ENCODE data around the gene TTLL10. TPM values are rescaled to one million over a fixed set of nuclear protein-coding genes. Genes with fewer than 3 reads are reported as not detected.

Gene TTLL10
- total RNA-seq, 4 donors from 2014 or later: not detected

- intact Hi-C loops (cut with DNase I; ENCODE audit: low total_unique reads): no loop called here
- 42 to 45% methylated on average over 4 of the region's 4 CpGs for WGBS, 2 donors
- TF ChIP-seq, protein P1, sequence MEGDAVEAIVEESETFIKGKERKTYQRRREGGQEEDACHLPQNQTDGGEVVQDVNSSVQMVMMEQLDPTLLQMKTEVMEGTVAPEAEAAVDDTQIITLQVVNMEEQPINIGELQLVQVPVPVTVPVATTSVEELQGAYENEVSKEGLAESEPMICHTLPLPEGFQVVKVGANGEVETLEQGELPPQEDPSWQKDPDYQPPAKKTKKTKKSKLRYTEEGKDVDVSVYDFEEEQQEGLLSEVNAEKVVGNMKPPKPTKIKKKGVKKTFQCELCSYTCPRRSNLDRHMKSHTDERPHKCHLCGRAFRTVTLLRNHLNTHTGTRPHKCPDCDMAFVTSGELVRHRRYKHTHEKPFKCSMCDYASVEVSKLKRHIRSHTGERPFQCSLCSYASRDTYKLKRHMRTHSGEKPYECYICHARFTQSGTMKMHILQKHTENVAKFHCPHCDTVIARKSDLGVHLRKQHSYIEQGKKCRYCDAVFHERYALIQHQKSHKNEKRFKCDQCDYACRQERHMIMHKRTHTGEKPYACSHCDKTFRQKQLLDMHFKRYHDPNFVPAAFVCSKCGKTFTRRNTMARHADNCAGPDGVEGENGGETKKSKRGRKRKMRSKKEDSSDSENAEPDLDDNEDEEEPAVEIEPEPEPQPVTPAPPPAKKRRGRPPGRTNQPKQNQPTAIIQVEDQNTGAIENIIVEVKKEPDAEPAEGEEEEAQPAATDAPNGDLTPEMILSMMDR (IDR thresholded peaks at IDR 0.05): no peak
- TF ChIP-seq POLR2A (IDR thresholded peaks at IDR 0.05): no peak
- no peak overlapping the region for H3K4me3 ChIP-seq (ENCODE audit: low read depth, poor library complexity, severe bottlenecking)
- no peak for DNase-seq (ENCODE audit: low spot score in 2 of 2)
Measured at GRCh38 chr1:1153874-1154273, 19.8 kb upstream of the TTLL10 start.

- WGBS, 2 donors: 81% methylated on average over 10 of the region's 10 CpGs
- intact Hi-C loops (cut with DNase I; ENCODE audit: low total_unique reads): no loop called here
- TF ChIP-seq POLR2A (IDR thresholded peaks at IDR 0.05): no peak
- H3K4me3 ChIP-seq (ENCODE audit: low read depth, poor library complexity, severe bottlenecking): no peak overlapping the region
- no peak for DNase-seq (ENCODE audit: low spot score in 2 of 2)
Measured at GRCh38 chr1:1155258-1155657, 18.4 kb upstream of the TTLL10 start.

- H3K4me3 ChIP-seq (ENCODE audit: low read depth, poor library complexity, severe bottlenecking): no peak overlapping the region
- DNase-seq (ENCODE audit: low spot score in 2 of 2): no peak
- intact Hi-C loops (cut with DNase I; ENCODE audit: low total_unique reads): no loop called here
- no peak for TF ChIP-seq POLR2A (IDR thresholded peaks at IDR 0.05)
- TF ChIP-seq, protein P1 (IDR thresholded peaks at IDR 0.05): no peak
- 66 to 73% methylated on average over 21 to 24 of the region's 26 CpGs for WGBS, 2 donors
Measured at GRCh38 chr1:1156140-1157032, 17.3 kb upstream of the TTLL10 start.

- intact Hi-C loops (cut with DNase I; ENCODE audit: low total_unique reads): no loop called here
- TF ChIP-seq POLR2A (IDR thresholded peaks at IDR 0.05): no peak
- TF ChIP-seq, protein P1 (IDR thresholded peaks at IDR 0.05): no peak
- H3K4me3 ChIP-seq (ENCODE audit: low read depth, poor library complexity, severe bottlenecking): no peak overlapping the region
- no peak for DNase-seq (ENCODE audit: low spot score in 2 of 2)
- 84 to 86% methylated on average over 3 of the region's 9 CpGs for WGBS, 2 donors
Measured at GRCh38 chr1:1157033-1157365, 16.7 kb upstream of the TTLL10 start.

GRCh38 chr1:1157426-1157913 lies 16.2 kb upstream of the TTLL10 start:
- DNase-seq (ENCODE audit: low spot score in 2 of 2): peak; percentile 89 to 97
- WGBS, 2 donors: 0 to 1% methylated on average over 15 to 18 of the region's 29 CpGs
- H3K4me3 ChIP-seq (ENCODE audit: low read depth, poor library complexity, severe bottlenecking): peak overlapping the region; percentile 55
- intact Hi-C loops (cut with DNase I; ENCODE audit: low total_unique reads): no loop called here
- peak in 1 of 2 donors; percentile 46 for TF ChIP-seq POLR2A (IDR thresholded peaks at IDR 0.05)
- TF ChIP-seq, protein P1 (IDR thresholded peaks at IDR 0.05): no peak

DNA sequence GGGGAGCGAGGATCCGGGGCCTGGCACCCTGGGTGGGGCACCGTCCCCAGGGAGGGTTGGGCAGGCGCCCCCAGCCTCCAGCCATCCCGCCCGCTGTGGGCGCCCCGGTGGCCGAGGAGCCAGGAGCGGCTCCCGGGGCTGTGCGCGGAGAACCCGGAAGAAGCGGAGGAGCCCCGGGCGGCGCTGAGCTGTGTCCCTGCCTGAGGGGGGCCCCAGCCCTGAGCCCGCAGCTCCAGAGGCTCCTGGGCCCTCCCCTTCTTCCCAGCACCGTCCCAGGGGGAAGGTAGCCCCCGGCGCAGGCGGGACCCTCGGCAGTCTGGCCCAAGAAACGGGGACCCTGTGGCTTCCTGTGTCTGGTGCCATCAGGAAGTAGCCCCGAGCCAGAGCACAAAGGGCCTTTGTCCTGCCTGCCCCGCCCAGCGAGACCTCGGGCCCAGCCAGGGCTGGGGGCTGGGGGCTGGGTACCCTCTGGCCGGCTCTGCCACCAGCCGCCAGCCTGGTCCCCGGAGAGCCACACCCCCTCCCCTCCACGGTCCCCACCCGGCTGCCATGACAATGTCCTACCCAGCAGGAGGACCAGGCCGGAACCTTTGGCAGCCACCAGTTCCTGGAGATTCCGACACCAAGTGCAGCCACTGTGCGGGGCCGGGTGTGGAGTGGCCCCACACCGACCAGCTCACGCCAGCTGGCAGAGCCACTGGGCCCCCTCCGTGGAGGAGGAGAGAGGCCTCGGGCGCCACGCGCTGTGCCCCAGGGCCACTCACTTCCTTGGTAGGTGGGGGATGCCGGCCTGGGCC lies 15.6 kb upstream of the TTLL10 start:
- intact Hi-C loops (cut with DNase I; ENCODE audit: low total_unique reads): no loop called here
- no peak for TF ChIP-seq POLR2A (IDR thresholded peaks at IDR 0.05)
- TF ChIP-seq, protein P1 (IDR thresholded peaks at IDR 0.05): no peak
- WGBS, 2 donors: 2 to 12% methylated on average over 13 to 29 of the region's 46 CpGs
- peak overlapping the region; percentile 55 for H3K4me3 ChIP-seq (ENCODE audit: low read depth, poor library complexity, severe bottlenecking)
- peak in 1 of 2 donors; percentile 89 for DNase-seq (ENCODE audit: low spot score in 2 of 2)
